NCI-H1417 (cell line): Measurements from ENCODE around the gene CLEC3A.
"Not testable (repeated sequence)": the region's sequence is repeated elsewhere in the genome, so short reads cannot be mapped to it uniquely, and the experiment has no call there.

Experiments
- DNase-seq, 3 experiments: peaks; one replicate each; lab custom pipeline; 2025; lab: John Stamatoyannopoulos, UW

The CLEC3A gene

GRCh38 chr16:78022347-78023060 is at the start of gene CLEC3A:
Gene CLEC3A, plus strand, starts transcription at chr16:78022548. Its CDS starts 79 bp downstream, at chr16:78022627.
- DNase-seq: no peak

- DNase-seq: peak in 2 of 3 experiments; percentile 10 to 48
Observed at GRCh38 chr16:77974883-77975282, 47.5 kb upstream of the CLEC3A start.

- DNase-seq: no peak
Observed at GRCh38 chr16:77975942-77976341, 46.4 kb upstream of the CLEC3A start.

- no peak for DNase-seq
Observed at GRCh38 chr16:77977339-77977738, 45.0 kb upstream of the CLEC3A start.

GRCh38 chr16:77985111-77985510 is 37.2 kb upstream of the CLEC3A start:
- DNase-seq: no peak

GRCh38 chr16:77986011-77986740 is 36.2 kb upstream of the CLEC3A start:
- no peak for DNase-seq

- DNase-seq: peak in 1 of 3 experiments; percentile 19
Observed at GRCh38 chr16:77987810-77988209, 34.5 kb upstream of the CLEC3A start.

- no peak for DNase-seq
Observed at GRCh38 chr16:77989846-77990245, 32.5 kb upstream of the CLEC3A start.

GRCh38 chr16:77991701-77992100 is 30.6 kb upstream of the CLEC3A start:
- peak in 2 of 3 experiments; percentile 3 to 30 for DNase-seq

- not testable (repeated sequence) for DNase-seq
Observed at GRCh38 chr16:77992381-77992780, 30.0 kb upstream of the CLEC3A start.

- no peak for DNase-seq
Observed at GRCh38 chr16:77993111-77993985, 29.0 kb upstream of the CLEC3A start.

- no peak for DNase-seq
Observed at GRCh38 chr16:77995843-77996455, 26.4 kb upstream of the CLEC3A start.

GRCh38 chr16:77998350-77999023 is 23.9 kb upstream of the CLEC3A start:
- no peak for DNase-seq

- peak in 1 of 3 experiments; percentile 7 for DNase-seq
Observed at GRCh38 chr16:78001451-78002025, 20.8 kb upstream of the CLEC3A start.

GRCh38 chr16:78002915-78003538 is 19.3 kb upstream of the CLEC3A start:
- peak; percentile 84 to 96 (median 88) for DNase-seq

GRCh38 chr16:78004517-78004916 is 17.8 kb upstream of the CLEC3A start:
- DNase-seq: no peak

- peak in 1 of 3 experiments; percentile 33 for DNase-seq
Observed at GRCh38 chr16:78005881-78006280, 16.5 kb upstream of the CLEC3A start.

- DNase-seq: no peak
Observed at GRCh38 chr16:78007121-78007520, 15.2 kb upstream of the CLEC3A start.

GRCh38 chr16:78024159-78024558 is 1.8 kb downstream of the CLEC3A start:
- DNase-seq: no peak

- peak in 1 of 3 experiments; percentile 26 for DNase-seq
Observed at GRCh38 chr16:78025631-78026030, 3.3 kb downstream of the CLEC3A start.
